WI38 (cell line): ENCODE results near the gene SLC34A3.

Source experiments
- H3K4me3 ChIP-seq: 2 replicates; pipeline ENCODE4 v1.5.1; 2011; ENCODE audit warnings: low read depth, mild to moderate bottlenecking, control low read depth, low read length
- TF ChIP-seq, protein P1 (sequence below): IDR thresholded peaks from 2 replicates; pipeline ENCODE4 v1.5.1; 2012; ENCODE audit warnings: low read depth, mild to moderate bottlenecking, control low read depth, low read length

The SLC34A3 gene

DNA sequence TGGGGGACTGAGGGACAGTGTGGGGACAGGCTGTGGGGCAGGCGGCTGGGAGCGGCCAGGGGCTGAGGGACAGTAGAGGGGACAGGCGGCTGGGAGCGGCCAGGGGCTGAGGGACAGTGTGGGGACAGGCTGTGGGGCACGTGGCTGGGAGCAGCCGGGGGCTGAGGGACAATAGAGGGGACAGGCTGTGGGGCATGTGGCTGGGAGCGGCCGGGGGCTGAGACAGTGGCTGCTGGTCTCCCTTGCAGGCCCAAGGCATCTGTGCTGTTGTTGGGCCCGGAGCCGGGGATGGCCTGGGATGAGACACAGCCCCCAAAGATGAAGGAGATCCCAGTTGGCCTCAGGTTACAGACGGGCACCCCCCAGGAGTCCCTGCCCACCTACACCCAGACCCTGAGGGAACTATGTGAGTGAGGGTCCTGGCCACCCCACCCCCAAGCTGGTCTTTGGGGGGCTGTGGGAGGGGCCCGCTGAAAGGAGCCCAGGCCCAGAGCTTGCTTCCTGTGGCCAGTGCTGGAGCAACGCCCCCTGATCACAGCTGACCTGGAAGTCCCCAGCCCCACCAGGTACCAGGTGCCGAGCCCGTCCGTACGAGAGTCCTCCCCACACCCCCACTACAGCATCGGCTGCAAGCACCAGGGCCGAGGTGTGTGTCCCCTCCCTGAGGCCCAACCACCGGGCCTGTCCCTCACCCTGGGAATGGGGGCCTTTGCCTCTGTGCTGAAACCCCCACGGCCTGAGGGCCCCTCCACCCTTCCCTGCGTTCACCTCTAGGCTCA, 21.0 kb downstream of the SLC34A3 start:
- TF ChIP-seq, protein P1, sequence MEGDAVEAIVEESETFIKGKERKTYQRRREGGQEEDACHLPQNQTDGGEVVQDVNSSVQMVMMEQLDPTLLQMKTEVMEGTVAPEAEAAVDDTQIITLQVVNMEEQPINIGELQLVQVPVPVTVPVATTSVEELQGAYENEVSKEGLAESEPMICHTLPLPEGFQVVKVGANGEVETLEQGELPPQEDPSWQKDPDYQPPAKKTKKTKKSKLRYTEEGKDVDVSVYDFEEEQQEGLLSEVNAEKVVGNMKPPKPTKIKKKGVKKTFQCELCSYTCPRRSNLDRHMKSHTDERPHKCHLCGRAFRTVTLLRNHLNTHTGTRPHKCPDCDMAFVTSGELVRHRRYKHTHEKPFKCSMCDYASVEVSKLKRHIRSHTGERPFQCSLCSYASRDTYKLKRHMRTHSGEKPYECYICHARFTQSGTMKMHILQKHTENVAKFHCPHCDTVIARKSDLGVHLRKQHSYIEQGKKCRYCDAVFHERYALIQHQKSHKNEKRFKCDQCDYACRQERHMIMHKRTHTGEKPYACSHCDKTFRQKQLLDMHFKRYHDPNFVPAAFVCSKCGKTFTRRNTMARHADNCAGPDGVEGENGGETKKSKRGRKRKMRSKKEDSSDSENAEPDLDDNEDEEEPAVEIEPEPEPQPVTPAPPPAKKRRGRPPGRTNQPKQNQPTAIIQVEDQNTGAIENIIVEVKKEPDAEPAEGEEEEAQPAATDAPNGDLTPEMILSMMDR, result no peak
- no peak overlapping the region for H3K4me3 ChIP-seq

DNA sequence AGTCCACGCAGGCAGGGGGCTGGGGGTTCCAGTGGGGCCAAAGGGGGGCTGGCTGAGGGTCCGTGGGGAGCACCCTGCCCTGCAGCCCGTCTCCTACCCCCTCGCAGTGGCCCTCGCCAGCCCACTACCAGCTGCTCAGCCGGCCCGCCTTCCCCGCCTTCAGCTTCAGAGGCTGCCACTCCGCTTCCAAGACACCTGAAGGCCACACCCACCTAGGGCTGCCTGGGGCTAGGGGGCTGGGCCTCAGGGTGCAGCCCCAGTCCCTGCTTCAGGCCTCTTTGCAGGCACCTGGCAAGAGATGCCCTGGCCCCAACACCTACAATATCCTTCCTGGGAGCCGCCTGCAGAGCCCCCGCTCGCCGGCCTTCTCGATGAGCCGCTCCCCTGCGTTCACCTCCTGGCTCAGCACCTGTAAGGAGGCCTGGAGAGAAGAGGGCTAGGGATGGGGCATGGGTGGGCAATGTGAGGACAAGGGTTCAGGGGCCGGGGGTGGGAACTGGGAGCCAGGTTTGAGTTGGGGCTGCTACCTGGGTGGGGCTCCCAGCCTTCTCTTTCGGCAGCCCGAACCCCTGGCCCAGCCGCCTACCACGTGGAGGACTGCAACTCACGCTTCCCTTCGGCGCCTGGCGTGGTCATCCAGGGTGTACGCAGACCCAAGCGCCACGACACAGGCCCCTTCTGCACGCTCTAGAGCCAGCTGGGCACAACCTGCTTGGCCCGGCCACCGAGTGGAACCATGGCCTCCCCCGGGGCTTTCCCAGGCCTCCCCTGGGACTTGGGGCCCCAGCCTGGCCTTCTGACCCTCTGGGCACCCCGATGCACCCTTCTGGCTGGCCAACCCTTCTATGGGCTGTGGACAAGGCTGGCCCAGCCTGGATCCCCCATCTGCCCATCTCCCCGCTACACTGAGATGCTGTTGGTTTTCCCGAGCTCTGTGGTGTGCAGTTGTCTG, 22.1 kb downstream of the SLC34A3 start:
- no peak overlapping the region for H3K4me3 ChIP-seq
- TF ChIP-seq, protein P1, result no peak

DNA sequence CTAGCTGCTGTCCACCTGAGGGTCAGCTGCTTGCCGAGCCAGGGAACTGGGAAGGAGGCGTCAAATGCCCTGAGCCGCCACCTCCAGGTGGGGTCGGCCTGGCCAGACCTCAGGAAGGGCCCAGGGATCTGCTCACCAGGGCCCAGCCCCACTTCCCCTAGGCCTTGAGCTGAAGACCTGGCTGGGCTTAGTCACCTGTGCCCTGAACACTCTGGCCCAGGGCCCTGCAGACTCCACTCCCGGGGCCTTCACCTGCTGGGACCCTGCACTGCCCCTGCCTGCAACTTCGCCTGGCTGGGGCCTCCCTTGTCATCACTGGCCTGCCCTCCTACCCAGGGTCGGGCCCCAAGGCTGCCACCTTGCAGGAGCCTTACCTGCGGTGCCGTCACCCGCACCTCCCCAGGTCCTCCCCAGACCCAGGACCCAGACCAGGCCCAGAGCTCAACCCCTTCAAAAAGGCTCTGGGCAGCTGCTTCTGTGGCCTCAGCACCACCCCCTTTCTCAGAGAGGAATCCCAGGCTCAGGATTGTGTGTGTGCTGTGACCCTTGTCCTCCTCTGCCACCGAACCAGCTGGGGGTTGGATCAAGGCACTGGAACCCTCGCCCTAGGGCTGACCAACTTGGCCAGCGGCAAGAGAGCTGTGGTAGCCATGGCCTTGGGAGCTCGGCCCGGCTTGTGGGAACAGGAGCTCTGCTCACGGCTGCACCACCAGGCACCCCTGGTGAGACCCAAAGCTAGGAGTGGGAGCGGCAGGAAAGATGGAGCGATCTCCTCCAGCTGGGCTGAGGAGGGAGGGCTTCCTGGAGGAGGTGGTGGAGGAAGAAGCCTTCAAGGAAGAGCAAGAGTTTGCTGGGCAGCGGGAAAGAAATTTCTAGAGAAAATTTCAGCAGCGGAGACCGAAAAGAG, 23.3 kb downstream of the SLC34A3 start:
- peak overlapping the region; percentile 93 for H3K4me3 ChIP-seq
- TF ChIP-seq, protein P1, result no peak

DNA sequence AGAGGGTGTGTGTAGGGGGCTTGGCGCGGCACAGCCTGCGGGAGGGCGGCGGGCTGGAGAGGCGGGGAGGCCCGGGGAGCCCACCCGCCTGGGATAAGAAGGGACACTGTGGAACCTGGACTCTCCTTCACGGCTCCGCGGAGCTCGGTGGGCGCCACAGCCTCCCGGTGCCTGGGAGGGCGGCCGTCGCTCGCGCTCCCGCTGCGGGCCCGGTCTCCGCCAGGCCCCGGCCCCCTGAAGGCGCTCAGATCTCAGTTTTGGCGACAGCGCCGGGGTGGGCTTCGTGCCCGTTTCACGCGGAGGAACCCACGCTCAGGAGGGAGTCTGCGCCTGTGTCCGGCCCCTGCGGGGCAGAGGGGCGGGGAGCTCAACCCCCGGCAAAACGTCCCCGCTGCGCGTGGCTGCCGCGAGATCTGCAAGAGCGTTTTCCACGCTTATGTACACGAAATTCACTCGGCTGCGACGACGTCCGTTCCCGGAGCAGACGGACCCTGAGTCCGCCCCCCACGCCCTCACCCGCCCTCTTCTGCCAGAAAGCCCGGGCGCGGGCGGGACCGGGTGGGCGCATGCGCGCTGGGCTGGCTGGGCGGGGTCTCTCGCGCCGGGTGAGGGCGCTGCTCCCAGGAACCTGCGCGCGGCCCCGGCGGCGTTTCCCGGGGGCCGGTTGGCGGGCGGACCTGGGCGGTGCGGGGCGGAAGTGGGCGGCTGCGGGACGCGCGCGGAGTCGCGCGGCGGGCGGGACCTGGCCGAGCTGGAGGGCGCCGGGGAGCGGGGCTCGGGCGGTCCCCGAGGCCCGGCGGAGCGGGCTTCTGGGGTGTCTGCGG, 24.1 kb downstream of the SLC34A3 start, which contains the start of gene NELFB:
NELFB (plus strand) TSS at position 704 of the 824 bp plus-strand sequence.
- TF ChIP-seq, protein P1, result no peak
- peak within 1 kb of the TSS; percentile 93 for H3K4me3 ChIP-seq

DNA sequence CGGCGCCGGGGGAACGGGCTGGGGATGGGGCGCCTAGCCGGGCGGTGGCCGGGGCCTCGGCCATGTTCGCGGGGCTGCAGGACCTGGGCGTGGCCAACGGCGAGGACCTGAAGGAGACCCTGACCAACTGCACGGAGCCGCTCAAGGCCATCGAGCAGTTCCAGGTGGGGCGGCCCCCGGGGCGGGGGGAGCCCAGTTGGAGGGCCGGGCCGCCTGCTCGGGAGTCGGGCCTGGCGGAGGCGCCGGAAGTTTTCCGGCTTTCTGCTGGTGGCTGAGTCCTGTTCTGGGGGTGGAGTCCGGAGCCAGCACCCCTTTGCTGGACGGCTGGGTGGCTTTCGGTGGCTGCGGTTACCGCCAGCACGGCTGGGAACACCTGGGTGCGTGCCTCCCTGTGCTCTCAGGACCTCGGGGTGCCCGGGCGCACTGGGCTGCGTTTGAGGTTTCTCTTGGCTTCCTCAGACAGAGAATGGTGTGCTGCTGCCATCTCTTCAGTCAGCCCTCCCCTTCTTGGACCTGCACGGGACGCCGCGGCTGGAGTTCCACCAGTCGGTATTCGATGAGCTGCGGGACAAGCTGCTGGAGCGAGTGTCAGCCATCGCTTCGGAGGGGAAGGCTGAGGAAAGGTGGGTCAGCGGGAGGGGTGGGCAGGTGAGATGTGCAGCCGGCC, 24.9 kb downstream of the SLC34A3 start:
- TF ChIP-seq, protein P1, result no peak
- peak overlapping the region; percentile 93 for H3K4me3 ChIP-seq

DNA sequence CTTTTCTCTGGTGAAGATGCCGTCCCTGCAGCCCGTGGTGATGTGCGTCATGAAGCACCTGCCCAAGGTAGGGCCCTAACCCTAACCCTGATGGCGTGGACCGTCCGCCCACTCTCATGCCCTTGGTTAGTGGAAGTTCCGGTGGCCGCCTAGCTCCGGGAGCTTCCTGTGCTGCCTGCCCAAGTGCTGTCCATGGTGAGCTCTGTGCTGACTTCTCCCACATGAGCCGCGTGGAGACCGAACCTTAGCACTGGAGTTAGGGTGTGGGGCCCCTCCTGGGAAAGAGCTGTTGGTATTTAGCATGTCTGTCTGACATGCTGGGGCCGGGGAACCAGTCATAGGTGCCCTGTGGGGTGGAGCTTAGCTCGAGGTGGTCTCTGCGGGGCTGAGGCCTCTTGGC, 25.7 kb downstream of the SLC34A3 start:
- H3K4me3 ChIP-seq, result peak overlapping the region; percentile 93
- TF ChIP-seq, protein P1, result no peak
